Smooth muscle cell (in vitro differentiated cells): ENCODE measurements around the gene GAK. TPM values are rescaled to one million over a fixed set of nuclear protein-coding genes. Genes with fewer than 3 reads are reported as not detected.

Experiments
- DNase-seq: peaks from one replicate; lab custom pipeline; 2025; ENCODE audit not compliant: unreplicated experiment; lab: John Stamatoyannopoulos, UW
- H2AFZ ChIP-seq: fragments of 200-600 bp; sonication (generic); 2 replicates; pipeline ENCODE4 v1.6.0; 2016; ENCODE audit warnings: antibody characterized with exemption, low read depth, mild to moderate bottlenecking
- H3F3A ChIP-seq: fragments of 200-600 bp; sonication (generic); 2 replicates; pipeline ENCODE4 v1.6.0; 2017; ENCODE audit warnings: antibody characterized with exemption, low read depth
- H3K27ac ChIP-seq: fragments of 200-600 bp; sonication (generic); 2 replicates; pipeline ENCODE4 v1.5.1; 2016; ENCODE audit warnings: low read depth, mild to moderate bottlenecking
- H3K27me3 ChIP-seq: fragments of 200-600 bp; sonication (generic); 2 replicates; pipeline ENCODE4 v1.6.1; 2016; ENCODE audit warnings: low read depth, mild to moderate bottlenecking
- H3K36me3 ChIP-seq: fragments of 200-600 bp; sonication (generic); 2 replicates; pipeline ENCODE4 v1.5.1; 2016; ENCODE audit warnings: low read depth
- H3K4me1 ChIP-seq: fragments of 200-600 bp; sonication (generic); 2 replicates; pipeline ENCODE4 v1.5.1; 2016; ENCODE audit warnings: low read depth
- H3K4me2 ChIP-seq: fragments of 200-600 bp; sonication (generic); 2 replicates; pipeline ENCODE4 v1.6.0; 2016; ENCODE audit warnings: mild to moderate bottlenecking
- H3K4me3 ChIP-seq: fragments of 200-600 bp; sonication (generic); 2 replicates; pipeline ENCODE4 v1.5.1; 2016; ENCODE audit warnings: mild to moderate bottlenecking
- H3K79me2 ChIP-seq: fragments of 200-600 bp; sonication (generic); 2 replicates; pipeline ENCODE4 v1.6.0; 2016; ENCODE audit warnings: low read depth, mild to moderate bottlenecking
- H3K9ac ChIP-seq: fragments of 200-600 bp; sonication (generic); 2 replicates; pipeline ENCODE4 v1.6.0; 2016; ENCODE audit warnings: low read depth
- H3K9me3 ChIP-seq: fragments of 200-600 bp; sonication (generic); replicated peaks from 2 replicates; pipeline ENCODE4 v1.5.1; 2016; ENCODE audit warnings: low read depth
- H4K20me1 ChIP-seq: fragments of 200-600 bp; sonication (generic); 2 replicates; pipeline ENCODE4 v1.6.0; 2016; ENCODE audit warnings: low read depth
- CTCF ChIP-seq: fragments of 200-600 bp; sonication (generic); IDR thresholded peaks from 2 replicates; pipeline ENCODE4 v1.5.1; 2017; ENCODE audit warnings: borderline replicate concordance, mild to moderate bottlenecking, antibody characterized with exemption; ENCODE audit not compliant: insufficient read depth, poor library complexity, severe bottlenecking
- WGBS: methylation state at CpG from one replicate; pipeline ENCODE4 v1.1.7; 2016; ENCODE audit warnings: low lambda C conversion rate; 5-methylcytosine and 5-hydroxymethylcytosine counted together
- polyA plus RNA-seq: library from polyadenylated mRNA; unstranded; fragments of >200 nt; fragmentation: Nextera tagmentation; extraction: Ambion mirVana; gene quantifications from 2 replicates; pipeline ENCODE4 v1.2.1, GENCODE V29; 2016
- total RNA-seq: library from RNA; depleted of rRNA; stranded (reverse); fragments of >200 nt; gene quantifications from 2 replicates; pipeline ENCODE4 v1.2.3, GENCODE V29; 2014

Gene GAK
- total and polyA plus RNA-seq, 2 experiments from 2014 or later: 56.2 to 85.4 TPM

- H3F3A ChIP-seq: no peaks in the 10 kb centered on the region
- no peaks in the 10 kb centered on the region for H3K9me3 ChIP-seq
- H3K4me3 ChIP-seq: no peak overlapping the region
- DNase-seq: no peak
- H3K27me3 ChIP-seq: no peaks in the 10 kb centered on the region
- TF ChIP-seq CTCF: no peak
- H3K27ac ChIP-seq: no peak overlapping the region
- H3K4me1 ChIP-seq: no peaks in the 10 kb centered on the region
- no peaks in the 10 kb centered on the region for H3K36me3 ChIP-seq
- no peak overlapping the region for H2AFZ ChIP-seq
- WGBS: 96% methylated on average over 26 of the region's 26 CpGs
- H3K4me2 ChIP-seq: no peak overlapping the region
- no peaks in the 10 kb centered on the region for H3K79me2 ChIP-seq
- H4K20me1 ChIP-seq: peaks cover 86% of the 10 kb centered on the region
- H3K9ac ChIP-seq: no peak overlapping the region
These were observed 23.0 kb downstream of the GAK start for GRCh38 chr4:909131-909571.

- H3K36me3 ChIP-seq: no peaks in the 10 kb centered on the region
- peaks cover 78% of the 10 kb centered on the region for H4K20me1 ChIP-seq
- H3K27me3 ChIP-seq: no peaks in the 10 kb centered on the region
- no peak overlapping the region for H3K27ac ChIP-seq
- no peaks in the 10 kb centered on the region for H3K79me2 ChIP-seq
- no peak overlapping the region for H2AFZ ChIP-seq
- no peaks in the 10 kb centered on the region for H3K4me1 ChIP-seq
- TF ChIP-seq CTCF: no peak
- H3K4me3 ChIP-seq: no peak overlapping the region
- DNase-seq: no peak
- H3K9me3 ChIP-seq: no peaks in the 10 kb centered on the region
- H3K4me2 ChIP-seq: no peak overlapping the region
- 81% methylated on average over 34 of the region's 35 CpGs for WGBS
- H3F3A ChIP-seq: no peaks in the 10 kb centered on the region
- H3K9ac ChIP-seq: no peak overlapping the region
These were observed 24.3 kb downstream of the GAK start for GRCh38 chr4:907691-908425.

GRCh38 chr4:907103-907400 lies 25.1 kb downstream of the GAK start:
- H3K79me2 ChIP-seq: no peaks in the 10 kb centered on the region
- no peak overlapping the region for H3K27ac ChIP-seq
- H3K4me2 ChIP-seq: no peak overlapping the region
- peaks cover 78% of the 10 kb centered on the region for H4K20me1 ChIP-seq
- no peaks in the 10 kb centered on the region for H3F3A ChIP-seq
- H3K9ac ChIP-seq: no peak overlapping the region
- no peaks in the 10 kb centered on the region for H3K9me3 ChIP-seq
- H2AFZ ChIP-seq: no peak overlapping the region
- no peak for TF ChIP-seq CTCF
- no peak overlapping the region for H3K4me3 ChIP-seq
- H3K36me3 ChIP-seq: no peaks in the 10 kb centered on the region
- H3K4me1 ChIP-seq: no peaks in the 10 kb centered on the region
- no peaks in the 10 kb centered on the region for H3K27me3 ChIP-seq
- 100% methylated on average over 7 of the region's 7 CpGs for WGBS
- no peak for DNase-seq
